ENCODE results near the gene GAB1.

- TF ChIP-seq, protein P1, sequence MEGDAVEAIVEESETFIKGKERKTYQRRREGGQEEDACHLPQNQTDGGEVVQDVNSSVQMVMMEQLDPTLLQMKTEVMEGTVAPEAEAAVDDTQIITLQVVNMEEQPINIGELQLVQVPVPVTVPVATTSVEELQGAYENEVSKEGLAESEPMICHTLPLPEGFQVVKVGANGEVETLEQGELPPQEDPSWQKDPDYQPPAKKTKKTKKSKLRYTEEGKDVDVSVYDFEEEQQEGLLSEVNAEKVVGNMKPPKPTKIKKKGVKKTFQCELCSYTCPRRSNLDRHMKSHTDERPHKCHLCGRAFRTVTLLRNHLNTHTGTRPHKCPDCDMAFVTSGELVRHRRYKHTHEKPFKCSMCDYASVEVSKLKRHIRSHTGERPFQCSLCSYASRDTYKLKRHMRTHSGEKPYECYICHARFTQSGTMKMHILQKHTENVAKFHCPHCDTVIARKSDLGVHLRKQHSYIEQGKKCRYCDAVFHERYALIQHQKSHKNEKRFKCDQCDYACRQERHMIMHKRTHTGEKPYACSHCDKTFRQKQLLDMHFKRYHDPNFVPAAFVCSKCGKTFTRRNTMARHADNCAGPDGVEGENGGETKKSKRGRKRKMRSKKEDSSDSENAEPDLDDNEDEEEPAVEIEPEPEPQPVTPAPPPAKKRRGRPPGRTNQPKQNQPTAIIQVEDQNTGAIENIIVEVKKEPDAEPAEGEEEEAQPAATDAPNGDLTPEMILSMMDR (IDR thresholded peaks at IDR 0.05), result no peak
- TF ChIP-seq EZH2 (IDR thresholded peaks at IDR 0.05; ENCODE audit: borderline replicate concordance, insufficient read depth, low read depth, low read length, poor library complexity, severe bottlenecking), result no peak
These were observed 70.8 kb downstream of the GAB1 start for GRCh38 chr4:143407474-143407873.
